GM23248 (cell line): ENCODE measurements around the gene HNRNPLL. TPM values are rescaled to one million over a fixed set of nuclear protein-coding genes. Genes with fewer than 3 reads are reported as not detected.
"Not testable (repeated sequence)": the region's sequence is repeated elsewhere in the genome, so short reads cannot be mapped to it uniquely, and the experiment has no call there.

Source experiments
- DNase-seq: peaks from one replicate; pipeline ENCODE4 v3.0.0-alpha.2; 2015
- H2AFZ ChIP-seq: fragments of 200-600 bp; sonication (generic); 2 replicates; pipeline ENCODE4 v1.6.1; 2016; ENCODE audit warnings: antibody characterized with exemption
- H3F3A ChIP-seq: fragments of 200-600 bp; sonication (generic); 2 replicates; pipeline ENCODE4 v1.6.1; 2016; ENCODE audit warnings: mild to moderate bottlenecking, antibody characterized with exemption, mixed run types; ENCODE audit not compliant: insufficient read depth
- H3K27ac ChIP-seq: fragments of 200-600 bp; sonication (generic); 2 replicates; pipeline ENCODE4 v1.5.1; 2016; ENCODE audit warnings: mild to moderate bottlenecking
- H3K27me3 ChIP-seq: fragments of 200-600 bp; sonication (generic); replicated peaks from 2 replicates; pipeline ENCODE4 v1.6.1; 2016; ENCODE audit warnings: mild to moderate bottlenecking; ENCODE audit not compliant: insufficient read depth
- H3K36me3 ChIP-seq: fragments of 200-600 bp; sonication (generic); 2 replicates; pipeline ENCODE4 v1.6.1; 2016; ENCODE audit warnings: low read depth, mild to moderate bottlenecking
- H3K4me1 ChIP-seq: fragments of 200-600 bp; sonication (generic); 2 replicates; pipeline ENCODE4 v1.6.1; 2016; ENCODE audit warnings: mild to moderate bottlenecking; ENCODE audit not compliant: insufficient read depth
- H3K4me2 ChIP-seq: fragments of 200-600 bp; sonication (generic); one replicate; pipeline ENCODE4 v1.6.1; 2016; ENCODE audit warnings: mild to moderate bottlenecking; ENCODE audit not compliant: unreplicated experiment
- H3K4me3 ChIP-seq: fragments of 200-600 bp; sonication (generic); 2 replicates; pipeline ENCODE4 v1.5.1; 2016; ENCODE audit warnings: mild to moderate bottlenecking
- H3K79me2 ChIP-seq: fragments of 200-600 bp; sonication (generic); 2 replicates; pipeline ENCODE4 v1.6.1; 2016; ENCODE audit warnings: mild to moderate bottlenecking; ENCODE audit not compliant: insufficient read depth
- H3K9ac ChIP-seq: fragments of 200-600 bp; sonication (generic); 2 replicates; pipeline ENCODE4 v1.6.1; 2016; ENCODE audit warnings: mild to moderate bottlenecking
- H3K9me2 ChIP-seq: fragments of 200-600 bp; sonication (generic); 2 replicates; pipeline ENCODE4 v1.6.1; 2016; ENCODE audit warnings: mixed run types, mild to moderate bottlenecking, moderate library complexity; ENCODE audit not compliant: insufficient read depth
- H3K9me3 ChIP-seq: fragments of 200-600 bp; sonication (generic); one replicate; pipeline ENCODE4 v1.6.1; 2017; ENCODE audit warnings: low read depth
- H4K20me1 ChIP-seq: fragments of 200-600 bp; sonication (generic); 2 replicates; pipeline ENCODE4 v1.6.0; 2016; ENCODE audit not compliant: insufficient read depth
- EZH2 ChIP-seq: fragments of 200-600 bp; sonication (generic); IDR thresholded peaks from 2 replicates; pipeline ENCODE4 v1.6.1; 2018; ENCODE audit warnings: antibody characterized with exemption, mild to moderate bottlenecking; ENCODE audit not compliant: insufficient read depth, poor library complexity, severe bottlenecking
- EZH2phosphoT487 ChIP-seq: fragments of 200-600 bp; sonication (generic); IDR thresholded peaks from 2 replicates; pipeline ENCODE4 v1.6.1; 2018; ENCODE audit warnings: antibody characterized with exemption, moderate library complexity, mild to moderate bottlenecking, low read depth; ENCODE audit not compliant: insufficient read depth
- WGBS, 2 experiments: methylation state at CpG; one replicate each; pipeline ENCODE4 v1.1.6; 2015 to 2017; ENCODE audit warnings: low lambda C conversion rate in 2 of 2, low coverage in 1 of 2; ENCODE audit errors: missing lambda C conversion rate in 2 of 2; 5-methylcytosine and 5-hydroxymethylcytosine counted together
- in situ Hi-C: fragments of 300-500 bp; cut with MboI; formaldehyde crosslinking; loops from 2 replicates; pipeline ENCODE4 v1.15.0; 2020
- polyA plus RNA-seq: library from polyadenylated mRNA; unstranded; fragments of >200 nt; fragmentation: Nextera tagmentation; extraction: Ambion mirVana; gene quantifications from 2 replicates; pipeline ENCODE4 v1.2.1, GENCODE V29; 2016
- total RNA-seq: library from RNA; depleted of rRNA; stranded (reverse); fragments of >200 nt; shearing (Covaris generic); gene quantifications from 2 replicates; pipeline ENCODE4 v1.2.3, GENCODE V29; 2014

Gene HNRNPLL
- total and polyA plus RNA-seq, 2 experiments from 2014 or later, result 31.3 to 42.6 TPM

- TF ChIP-seq EZH2 (no peak), EZH2phosphoT487 (no peak)
- no peak overlapping the region for H2AFZ ChIP-seq
- H3K27ac ChIP-seq, result no peak overlapping the region
- no peaks in the 10 kb centered on the region for H3K9me3 ChIP-seq
- no peaks in the 10 kb centered on the region for H4K20me1 ChIP-seq
- DNase-seq, result peak; percentile 4
- no peaks in the 10 kb centered on the region for H3K79me2 ChIP-seq
- no peaks in the 10 kb centered on the region for H3K9me2 ChIP-seq
- no peak overlapping the region for H3K9ac ChIP-seq
- 68 to 70% methylated on average over 7 of the region's 7 CpGs for WGBS, 2 experiments
- no peak overlapping the region for H3K4me2 ChIP-seq
- no peak overlapping the region for H3K4me3 ChIP-seq
- H3F3A ChIP-seq, result no peaks in the 10 kb centered on the region
- no peaks in the 10 kb centered on the region; the same call in 1 of the 2 replicates for H3K27me3 ChIP-seq
- no peaks in the 10 kb centered on the region for H3K4me1 ChIP-seq
- in situ Hi-C loops, result no loop called here
- no peaks in the 10 kb centered on the region for H3K36me3 ChIP-seq
Measured at GRCh38 chr2:38648107-38648761, 45.5 kb upstream of the HNRNPLL start.

- H3K4me3 ChIP-seq, H3K27me3 ChIP-seq, DNase-seq, H3K36me3 ChIP-seq, H3K4me2 ChIP-seq, in situ Hi-C loops, H4K20me1 ChIP-seq, H3K9ac ChIP-seq, H2AFZ ChIP-seq, H3K27ac ChIP-seq, H3K9me3 ChIP-seq, H3K4me1 ChIP-seq, H3K9me2 ChIP-seq, H3F3A ChIP-seq, H3K79me2 ChIP-seq: not testable (repeated sequence)
- WGBS, 2 experiments, result 79 to 83% methylated on average over 16 of the region's 16 CpGs
Measured at GRCh38 chr2:38643683-38644511, 41.2 kb upstream of the HNRNPLL start.

- H3K4me3 ChIP-seq, result no peak overlapping the region
- no peaks in the 10 kb centered on the region for H3F3A ChIP-seq
- DNase-seq, result no peak
- H3K9ac ChIP-seq, result no peak overlapping the region
- H3K27ac ChIP-seq, result no peak overlapping the region
- TF ChIP-seq EZH2phosphoT487, result no peak
- TF ChIP-seq EZH2, result no peak
- no peak overlapping the region for H2AFZ ChIP-seq
- H3K79me2 ChIP-seq, result no peaks in the 10 kb centered on the region
- in situ Hi-C loops, result no loop called here
- no peaks in the 10 kb centered on the region for H3K4me1 ChIP-seq
- H3K27me3 ChIP-seq, result no peaks in the 10 kb centered on the region
- no peaks in the 10 kb centered on the region for H3K9me3 ChIP-seq
- H3K9me2 ChIP-seq, result no peaks in the 10 kb centered on the region
- H3K4me2 ChIP-seq, result no peak overlapping the region
- H4K20me1 ChIP-seq, result no peaks in the 10 kb centered on the region
- WGBS, 2 experiments, result 92% methylated on average over 31 to 42 of the region's 45 CpGs
- no peaks in the 10 kb centered on the region for H3K36me3 ChIP-seq
Measured at GRCh38 chr2:38643021-38643671, 40.4 kb upstream of the HNRNPLL start.

- H3K79me2 ChIP-seq, H3K27me3 ChIP-seq, H4K20me1 ChIP-seq, H3K27ac ChIP-seq, H3K36me3 ChIP-seq, H3K9me2 ChIP-seq, H3K4me3 ChIP-seq, in situ Hi-C loops, H3F3A ChIP-seq, H3K4me2 ChIP-seq, H2AFZ ChIP-seq, H3K9ac ChIP-seq, DNase-seq, H3K4me1 ChIP-seq, H3K9me3 ChIP-seq: not testable (repeated sequence)
- 69 to 72% methylated on average over 12 to 14 of the region's 14 CpGs for WGBS, 2 experiments
Measured at GRCh38 chr2:38642373-38643017, 39.8 kb upstream of the HNRNPLL start.
